PC-3 (cell line): ENCODE data around the gene TMEM200C. TPM values are rescaled to one million over a fixed set of nuclear protein-coding genes. Genes with fewer than 3 reads are reported as not detected.

ENCODE experiments used
- ATAC-seq: fragments of 200-7000 bp; cut with Tn5 transposase; 2 replicates; pipeline ENCODE4 v1.9.1; 2020; ENCODE audit warnings: mild to moderate bottlenecking, moderate library complexity
- BruUV-seq: library from RNA; stranded (reverse); fragments of 400-500 nt; replicated peaks from 2 replicates; lab custom pipeline; 2021; lab: Mats Ljungman, UMichigan
- CTCF ChIA-PET: fragments of 300-600 bp; sonication (Branson Sonifier 250); formaldehyde crosslinking; loops from one replicate; lab custom pipeline; 2022; ENCODE audit warnings: antibody characterized with exemption; lab: Charles Lee
- POLR2A ChIA-PET: fragments of 300-600 bp; sonication (Branson Sonifier 250); formaldehyde crosslinking; loops from one replicate; lab custom pipeline; 2022; ENCODE audit warnings: antibody characterized with exemption; ENCODE audit not compliant: unreplicated experiment; lab: Charles Lee
- DNase-seq: peaks from one replicate; pipeline ENCODE4 v3.0.0-alpha.2; 2015
- H2AFZ ChIP-seq: fragments of 300-600 bp; sonication (generic); 2 replicates; pipeline ENCODE4 v1.6.0; 2016; ENCODE audit warnings: antibody characterized with exemption, low read length
- H3F3A ChIP-seq: fragments of 300-600 bp; sonication (generic); one replicate; pipeline ENCODE4 v1.6.0; 2017; ENCODE audit warnings: antibody characterized with exemption, low read length, control low read depth, mild to moderate bottlenecking; ENCODE audit not compliant: unreplicated experiment
- H3K27ac ChIP-seq: fragments of 300-600 bp; sonication (generic); 2 replicates; pipeline ENCODE4 v1.5.1; 2016; ENCODE audit warnings: mild to moderate bottlenecking, low read length
- H3K27me3 ChIP-seq: fragments of 300-600 bp; sonication (generic); 2 replicates; pipeline ENCODE4 v1.6.1; 2016; ENCODE audit warnings: low read length, mixed read lengths
- H3K36me3 ChIP-seq: fragments of 300-600 bp; sonication (generic); 2 replicates; pipeline ENCODE4 v1.6.1; 2016; ENCODE audit warnings: low read depth, mixed run types, low read length, mixed read lengths
- H3K4me1 ChIP-seq: fragments of 300-600 bp; sonication (generic); 2 replicates; pipeline ENCODE4 v1.5.1; 2016; ENCODE audit warnings: low read length; ENCODE audit not compliant: insufficient read depth
- H3K4me2 ChIP-seq: fragments of 300-600 bp; sonication (generic); 2 replicates; pipeline ENCODE4 v1.6.0; 2016; ENCODE audit warnings: low read length
- H3K4me3 ChIP-seq: fragments of 300-600 bp; sonication (generic); 2 replicates; pipeline ENCODE4 v1.5.1; 2016; ENCODE audit warnings: mild to moderate bottlenecking, low read length, mixed read lengths
- H3K79me2 ChIP-seq: fragments of 300-600 bp; sonication (generic); 2 replicates; pipeline ENCODE4 v1.6.1; 2017; ENCODE audit warnings: low read length, mixed read lengths
- H3K9ac ChIP-seq: fragments of 300-600 bp; sonication (generic); 2 replicates; pipeline ENCODE4 v1.6.0; 2016; ENCODE audit warnings: mild to moderate bottlenecking, low read length
- H3K9me2 ChIP-seq: fragments of 300-600 bp; sonication (generic); replicated peaks from 2 replicates; pipeline ENCODE4 v1.6.1; 2016; ENCODE audit warnings: mixed run types, low read length, mixed read lengths
- H3K9me3 ChIP-seq: fragments of 300-600 bp; sonication (generic); 2 replicates; pipeline ENCODE4 v1.6.1; 2016; ENCODE audit warnings: low read length, mixed read lengths
- H4K20me1 ChIP-seq: fragments of 300-600 bp; sonication (generic); 2 replicates; pipeline ENCODE4 v1.6.1; 2016; ENCODE audit warnings: low read length, mixed read lengths
- CTCF ChIP-seq: fragments of 300-600 bp; sonication (generic); conservative IDR thresholded peaks from 2 replicates; pipeline ENCODE4 v1.5.1; 2017; ENCODE audit warnings: antibody characterized with exemption, low read depth, mild to moderate bottlenecking, low read length
- EZH2 ChIP-seq: fragments of 300-600 bp; sonication (generic); IDR thresholded peaks from one replicate; pipeline ENCODE4 v1.6.1; 2017; ENCODE audit warnings: antibody characterized with exemption, mild to moderate bottlenecking, low read length; ENCODE audit not compliant: unreplicated experiment
- EZH2phosphoT487 ChIP-seq: fragments of 300-600 bp; sonication (generic); IDR thresholded peaks from 2 replicates; pipeline ENCODE4 v1.6.1; 2018; ENCODE audit warnings: mild to moderate bottlenecking, antibody characterized with exemption, low read length, borderline replicate concordance
- intact Hi-C: fragments of 100-400 bp; cut with micrococcal nuclease; formaldehyde crosslinking; loops from 2 replicates; pipeline ENCODE4 v1.9.0; 2023
- total RNA-seq: library from RNA; depleted of rRNA; stranded (reverse); fragments of >200 nt; gene quantifications from 2 replicates; pipeline ENCODE4 v1.2.3, GENCODE V29; 2014

The TMEM200C gene
- total RNA-seq, 1 experiment from 2014 or later = 6.5 TPM

DNA sequence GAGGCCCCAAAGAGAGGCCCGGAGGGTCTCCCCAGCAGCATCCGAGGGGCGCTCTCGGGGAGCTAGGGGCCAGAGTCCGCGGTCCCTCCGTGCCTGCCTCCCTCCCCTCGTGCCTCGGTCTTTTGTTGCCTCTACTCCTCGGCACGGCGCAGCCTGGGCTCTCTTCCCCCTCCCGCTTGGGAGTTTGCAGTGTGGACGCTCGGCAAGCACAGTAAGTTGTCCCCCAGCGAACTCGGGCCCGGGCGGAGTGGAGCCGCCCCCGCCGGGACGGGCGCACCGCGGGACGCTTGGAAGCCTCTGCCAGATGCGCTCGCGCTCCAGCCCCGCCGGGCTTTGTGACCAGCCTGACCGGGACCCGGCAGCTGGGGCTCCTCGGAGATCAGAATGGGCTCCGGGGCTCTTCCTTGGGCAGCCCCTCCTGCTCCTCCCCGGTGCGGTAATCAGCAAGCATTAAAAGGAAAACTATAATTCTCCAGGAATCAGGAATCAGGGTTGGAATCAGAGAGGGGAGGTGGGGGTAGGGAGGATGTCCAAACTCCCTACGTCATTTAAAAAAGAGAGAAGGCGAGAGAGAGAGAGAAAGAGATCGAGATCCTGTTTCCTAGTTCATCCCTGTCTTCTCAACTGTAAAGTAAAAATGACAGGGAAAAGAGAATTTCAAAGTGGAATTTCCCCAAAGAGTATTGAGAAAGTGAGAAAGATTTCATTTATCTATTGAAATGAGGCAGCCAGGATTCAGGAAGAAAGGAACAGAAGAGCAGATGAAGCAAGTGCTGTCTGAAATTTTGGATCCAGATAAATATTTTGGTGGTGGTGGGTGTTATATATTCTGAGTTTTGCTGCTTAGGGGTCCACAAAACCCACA lies 786 bp upstream of the TMEM200C start:
- H3K4me2 ChIP-seq = peak overlapping the region; percentile 79

DNA sequence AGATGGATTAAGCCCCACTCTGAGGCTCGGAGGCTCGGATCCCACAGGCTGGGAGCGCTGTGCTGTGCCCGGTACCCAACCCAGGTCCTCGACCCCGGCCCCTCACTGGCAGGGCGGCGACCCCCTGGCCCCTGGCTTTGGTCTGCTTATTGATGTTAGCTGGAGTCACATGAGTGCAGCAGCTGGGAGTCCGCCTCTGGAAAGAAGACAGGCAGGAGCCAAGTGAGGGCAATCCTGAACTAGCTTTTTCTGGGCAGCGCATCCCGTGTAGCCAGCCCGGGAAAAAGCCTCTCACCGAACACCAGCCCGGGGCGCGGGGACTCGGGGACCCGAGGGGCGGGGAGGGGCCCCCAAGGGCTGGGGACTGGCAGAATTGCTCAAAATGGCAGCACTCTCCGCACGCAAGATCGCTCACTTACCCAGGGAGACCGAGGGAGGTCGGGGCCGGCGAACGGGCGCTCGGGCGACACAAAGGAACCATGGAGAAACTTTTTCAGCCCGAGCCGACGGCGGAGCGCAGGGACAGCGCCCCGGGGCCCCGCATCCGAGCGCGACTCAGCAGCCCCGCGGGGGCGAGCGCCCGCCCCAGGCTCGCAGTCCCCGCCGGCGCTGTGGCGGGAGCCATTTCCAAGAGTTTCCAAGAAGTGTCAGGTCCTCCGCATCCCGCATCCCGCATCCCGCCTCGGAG lies 567 bp downstream of the TMEM200C start:
- intact Hi-C loops = loop anchor here (5.0 to 10.0 kb wide), 4 partner anchors 83 to 840 kb away; no protein-coding TSS in a partner anchor
- BruUV-seq = no TSS peak
- DNase-seq (no peak), ATAC-seq (peak; percentile 2)
- Histone ChIP-seq H3K27me3 (peaks cover 33% of the 10 kb centered on the region), H2AFZ (peak overlapping the region; percentile 68), H3K9ac (peak overlapping the region; percentile 57), H4K20me1 (no peaks in the 10 kb centered on the region), H3K36me3 (no peaks in the 10 kb centered on the region), H3K9me2 (no peaks in the 10 kb centered on the region), H3K4me1 (peaks cover 10% of the 10 kb centered on the region), H3K9me3 (no peaks in the 10 kb centered on the region), H3F3A (no peaks in the 10 kb centered on the region), H3K27ac (no peak overlapping the region), H3K79me2 (peaks cover 14% of the 10 kb centered on the region), H3K4me3 (peak overlapping the region; percentile 67), H3K4me2 (peak overlapping the region; percentile 77)
- TF ChIP-seq EZH2phosphoT487 = peak; percentile 27; the same call in 1 of the 2 replicates
- no peak for TF ChIP-seq EZH2
- TF ChIP-seq CTCF = no peak
- ChIA-PET POLR2A (no interaction called here), CTCF (no interaction called here)

More for the DNA sequence above, 786 bp upstream of the TMEM200C start:
- ATAC-seq = peak; percentile 46
- 0 out of 2 replicates have a peak overlapping the region, but pooled peaks have one; percentile 4 for H3K27ac ChIP-seq
- peak overlapping the region; percentile 67 for H2AFZ ChIP-seq
- TF ChIP-seq EZH2phosphoT487 (peak; percentile 26; the same call in 1 of the 2 replicates), CTCF (no peak)
- DNase-seq = peak; percentile 55
- intact Hi-C loops = loop anchor here (5.0 to 10.0 kb wide), 2 partner anchors 456 to 839 kb away; no protein-coding TSS in a partner anchor
- H3K4me3 ChIP-seq = peak overlapping the region; percentile 68
- no peaks in the 10 kb centered on the region for H3K9me3 ChIP-seq
- peaks cover 14% of the 10 kb centered on the region for H3K79me2 ChIP-seq
- H3K36me3 ChIP-seq = no peaks in the 10 kb centered on the region
- BruUV-seq = TSS peak; percentile 50
- H3K4me1 ChIP-seq = peaks cover 19% of the 10 kb centered on the region
- H3K9ac ChIP-seq = peak overlapping the region; percentile 61
- CTCF ChIA-PET = no interaction called here
- no peaks in the 10 kb centered on the region for H3K9me2 ChIP-seq
- POLR2A ChIA-PET = no interaction called here
- peaks cover 33% of the 10 kb centered on the region for H3K27me3 ChIP-seq
- H3F3A ChIP-seq = no peaks in the 10 kb centered on the region
- no peaks in the 10 kb centered on the region for H4K20me1 ChIP-seq
